Activated naive CD8-positive, alpha-beta T cell treated with anti-CD3 and anti-CD28 coated beads, Interleukin-2, amount 10 ng/mL, durations not matched to agents 7 days and 5 days (primary cell): ENCODE results near the gene CST5. TPM values are rescaled to one million over a fixed set of nuclear protein-coding genes. Genes with fewer than 3 reads are reported as not detected.
A peak's percentile ranks its signal among the peaks of the same experiment; 100 is the strongest.

Experiments used
- ATAC-seq: fragments of 150-1000 bp; cut with Tn5 transposase; one replicate; pipeline ENCODE4 v1.10.0; 2021; ENCODE audit warnings: low read depth, moderate library complexity
- POLR2A ChIA-PET: fragments of 350-600 bp; sonication (Branson Sonifier 250); formaldehyde crosslinking; loops from one replicate; lab custom pipeline; 2021; ENCODE audit warnings: antibody characterized with exemption; lab: Charles Lee
- DNase-seq: peaks from one replicate; pipeline ENCODE4 v3.0.0; 2021
- H3K27ac Mint-ChIP-seq: one replicate; pipeline ENCODE4 v1.8.0; 2022; ENCODE audit warnings: mild to moderate bottlenecking, mixed read lengths
- H3K27me3 Mint-ChIP-seq: one replicate; pipeline ENCODE4 v1.8.0; 2022; ENCODE audit warnings: mild to moderate bottlenecking, moderate library complexity, mixed read lengths
- H3K36me3 Mint-ChIP-seq: one replicate; pipeline ENCODE4 v1.8.0; 2021; ENCODE audit warnings: mild to moderate bottlenecking, mixed read lengths
- H3K4me1 Mint-ChIP-seq: one replicate; pipeline ENCODE4 v1.8.0; 2021; ENCODE audit warnings: mixed read lengths
- H3K4me3 Mint-ChIP-seq: one replicate; pipeline ENCODE4 v1.8.0; 2022; ENCODE audit warnings: mild to moderate bottlenecking, moderate library complexity, mixed read lengths
- H3K9me3 Mint-ChIP-seq: one replicate; pipeline ENCODE4 v1.8.0; 2021; ENCODE audit warnings: mixed read lengths
- total RNA-seq, 2 experiments: library from RNA; stranded (reverse); gene quantifications; one replicate each; pipeline ENCODE4 v1.2.3, GENCODE V29; 2021

Gene CST5, protein sequence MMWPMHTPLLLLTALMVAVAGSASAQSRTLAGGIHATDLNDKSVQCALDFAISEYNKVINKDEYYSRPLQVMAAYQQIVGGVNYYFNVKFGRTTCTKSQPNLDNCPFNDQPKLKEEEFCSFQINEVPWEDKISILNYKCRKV
- not detected for total RNA-seq

DNA sequence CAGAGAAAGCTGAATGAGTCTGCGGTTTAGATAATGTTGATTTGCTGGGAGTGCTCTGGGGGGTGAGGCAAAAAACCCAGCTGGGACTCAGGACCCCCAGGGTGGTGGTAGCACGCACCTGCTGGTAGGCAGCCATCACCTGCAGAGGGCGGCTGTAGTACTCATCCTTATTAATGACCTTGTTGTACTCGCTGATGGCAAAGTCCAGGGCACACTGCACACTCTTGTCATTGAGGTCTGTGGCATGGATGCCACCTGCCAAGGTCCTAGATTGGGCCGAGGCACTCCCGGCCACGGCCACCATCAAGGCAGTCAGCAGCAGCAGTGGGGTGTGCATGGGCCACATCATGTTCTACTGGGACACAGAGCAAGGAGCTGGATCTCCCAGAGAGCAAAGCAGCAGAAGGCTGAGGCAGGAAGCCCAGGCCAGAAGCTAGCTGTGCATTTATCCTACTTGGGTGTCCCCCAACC is at the start of gene CST5:
Gene CST5, minus strand, starts transcription at position 421 of the 471 bp plus-strand sequence. Its CDS starts 72 bp downstream, at position 349.
- ATAC-seq (no peak), DNase-seq (no peak)
- Mint-ChIP-seq H3K9me3 (no peaks in the 10 kb centered on the region), H3K27me3 (no peaks in the 10 kb centered on the region), H3K4me1 (no peaks in the 10 kb centered on the region), H3K4me3 (no peak within 1 kb of the TSS), H3K27ac (no peak within 1 kb of the TSS), H3K36me3 (no peaks in the 10 kb centered on the region)
- POLR2A ChIA-PET = no interaction called here

DNA sequence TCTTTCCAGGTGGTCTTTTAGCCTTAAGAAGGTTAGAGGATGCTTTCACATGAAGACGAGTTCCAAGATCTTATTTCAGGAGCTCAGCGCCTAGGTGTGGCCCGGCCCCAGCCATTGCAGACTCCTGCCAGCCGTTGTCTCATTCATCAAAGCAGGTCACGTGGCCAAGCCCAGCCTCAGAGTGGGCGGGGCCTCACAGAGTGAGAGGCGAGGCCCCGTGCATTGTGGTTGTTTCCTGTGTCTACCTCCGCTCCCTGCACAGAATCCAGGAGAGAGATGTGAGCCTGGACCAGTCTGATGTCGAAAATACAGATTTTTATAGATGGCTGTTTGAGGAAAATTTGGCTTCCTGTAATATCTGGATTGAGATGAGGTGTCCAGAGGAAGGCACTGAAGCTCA is 49.2 kb upstream of the CST5 start:
- Mint-ChIP-seq H3K36me3 (no peaks in the 10 kb centered on the region), H3K4me1 (peaks cover 22% of the 10 kb centered on the region), H3K27ac (no peak overlapping the region), H3K4me3 (peak overlapping the region; percentile 49), H3K27me3 (peaks cover 2% of the 10 kb centered on the region), H3K9me3 (no peaks in the 10 kb centered on the region)
- peak; percentile 87 for ATAC-seq
- POLR2A ChIA-PET = no interaction called here
- peak; percentile 66 for DNase-seq

DNA sequence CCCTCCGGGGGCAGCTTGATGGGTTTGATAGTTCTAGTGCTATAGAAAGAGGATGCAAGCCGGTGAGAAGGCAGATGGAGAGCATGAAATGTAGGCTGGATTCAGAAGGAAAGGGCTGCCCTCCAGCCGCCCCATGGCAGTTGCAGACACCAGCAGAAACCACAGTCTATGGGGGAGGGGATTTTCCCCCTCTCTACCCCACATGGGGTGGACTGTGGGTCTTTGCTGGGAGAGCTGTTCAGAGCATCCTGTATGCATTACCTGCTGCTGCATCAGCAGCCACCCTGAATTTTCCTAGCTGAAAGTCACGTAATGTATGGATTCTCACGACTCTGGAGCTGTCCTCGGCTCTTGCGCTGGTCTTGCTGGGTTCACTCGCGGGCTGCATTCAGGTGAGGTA is 48.8 kb upstream of the CST5 start:
- POLR2A ChIA-PET = no interaction called here
- DNase-seq = no peak
- Mint-ChIP-seq H3K4me3 (peak overlapping the region; percentile 49), H3K27ac (no peak overlapping the region), H3K9me3 (no peaks in the 10 kb centered on the region), H3K4me1 (peaks cover 22% of the 10 kb centered on the region), H3K36me3 (no peaks in the 10 kb centered on the region), H3K27me3 (peaks cover 2% of the 10 kb centered on the region)
- ATAC-seq = no peak

DNA sequence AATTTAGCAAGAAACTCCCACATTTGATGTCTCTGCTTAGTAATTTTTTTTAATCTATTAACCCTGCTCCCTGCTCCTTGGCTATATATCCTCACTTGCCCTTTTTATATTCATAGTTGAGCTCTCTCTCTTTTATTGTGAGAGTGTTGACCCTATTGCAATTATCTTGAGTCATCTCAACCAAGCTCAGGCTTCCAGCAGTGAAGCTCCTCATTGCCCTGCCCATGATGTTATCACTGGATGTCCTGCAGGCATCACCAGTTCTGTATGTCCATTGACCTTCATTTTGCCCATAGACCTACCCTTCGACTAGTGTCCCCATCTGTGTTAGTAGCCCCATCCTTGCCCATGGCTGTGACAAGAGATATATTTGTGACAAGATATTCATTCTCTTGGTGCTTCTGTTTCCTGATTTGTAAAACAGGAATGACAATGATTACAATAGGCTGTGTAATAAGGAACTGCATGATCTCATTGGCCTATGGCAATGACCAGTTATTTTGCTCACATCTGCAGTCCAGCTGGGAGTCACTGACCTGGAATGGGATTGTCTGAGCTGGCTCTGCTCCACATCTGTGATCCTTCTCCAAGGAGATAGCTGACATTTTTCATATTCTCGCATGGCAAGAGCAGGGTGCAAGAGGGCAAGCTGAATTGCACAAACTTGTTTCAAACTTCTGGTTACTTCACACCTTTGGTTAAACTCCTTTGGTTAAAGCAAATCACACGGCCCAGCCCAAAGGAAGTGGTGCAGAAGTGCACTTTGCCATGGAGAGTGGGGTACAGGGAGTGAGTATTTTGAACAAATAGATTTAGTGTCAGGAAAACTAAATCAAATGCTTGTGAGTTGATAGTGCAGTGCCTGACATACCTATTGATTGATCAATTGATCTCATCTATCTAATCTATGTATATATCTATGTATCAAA is 47.7 kb upstream of the CST5 start:
- DNase-seq = no peak
- Mint-ChIP-seq H3K27me3 (peaks cover 2% of the 10 kb centered on the region), H3K9me3 (no peaks in the 10 kb centered on the region), H3K36me3 (no peaks in the 10 kb centered on the region), H3K4me1 (peaks cover 22% of the 10 kb centered on the region), H3K27ac (peak overlapping the region; percentile 8), H3K4me3 (no peak overlapping the region)
- peak; percentile 38 for ATAC-seq
- POLR2A ChIA-PET = no interaction called here

DNA sequence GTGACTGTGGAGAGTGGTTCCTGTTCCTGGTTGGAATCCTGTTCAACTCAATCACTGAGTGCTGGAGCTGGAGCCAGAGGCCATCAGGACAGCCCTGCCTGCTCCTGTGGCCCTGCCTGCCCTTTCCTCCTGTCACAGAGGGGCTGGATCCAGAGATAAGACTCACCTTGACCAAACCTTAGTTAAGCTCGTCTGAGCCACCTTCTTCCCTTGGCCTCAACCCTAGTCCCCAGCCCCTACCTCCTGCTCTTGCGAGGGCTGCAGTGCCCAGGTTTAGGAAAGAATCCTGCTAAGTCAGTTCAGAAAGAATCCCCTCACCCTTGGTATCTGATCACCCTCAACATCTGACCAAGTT is 47.0 kb upstream of the CST5 start:
- peaks cover 22% of the 10 kb centered on the region for H3K4me1 Mint-ChIP-seq
- POLR2A ChIA-PET = no interaction called here
- H3K27me3 Mint-ChIP-seq = peaks cover 2% of the 10 kb centered on the region
- no peaks in the 10 kb centered on the region for H3K9me3 Mint-ChIP-seq
- no peak for ATAC-seq
- peak overlapping the region; percentile 8 for H3K27ac Mint-ChIP-seq
- no peak for DNase-seq
- H3K36me3 Mint-ChIP-seq = no peaks in the 10 kb centered on the region
- no peak overlapping the region for H3K4me3 Mint-ChIP-seq

DNA sequence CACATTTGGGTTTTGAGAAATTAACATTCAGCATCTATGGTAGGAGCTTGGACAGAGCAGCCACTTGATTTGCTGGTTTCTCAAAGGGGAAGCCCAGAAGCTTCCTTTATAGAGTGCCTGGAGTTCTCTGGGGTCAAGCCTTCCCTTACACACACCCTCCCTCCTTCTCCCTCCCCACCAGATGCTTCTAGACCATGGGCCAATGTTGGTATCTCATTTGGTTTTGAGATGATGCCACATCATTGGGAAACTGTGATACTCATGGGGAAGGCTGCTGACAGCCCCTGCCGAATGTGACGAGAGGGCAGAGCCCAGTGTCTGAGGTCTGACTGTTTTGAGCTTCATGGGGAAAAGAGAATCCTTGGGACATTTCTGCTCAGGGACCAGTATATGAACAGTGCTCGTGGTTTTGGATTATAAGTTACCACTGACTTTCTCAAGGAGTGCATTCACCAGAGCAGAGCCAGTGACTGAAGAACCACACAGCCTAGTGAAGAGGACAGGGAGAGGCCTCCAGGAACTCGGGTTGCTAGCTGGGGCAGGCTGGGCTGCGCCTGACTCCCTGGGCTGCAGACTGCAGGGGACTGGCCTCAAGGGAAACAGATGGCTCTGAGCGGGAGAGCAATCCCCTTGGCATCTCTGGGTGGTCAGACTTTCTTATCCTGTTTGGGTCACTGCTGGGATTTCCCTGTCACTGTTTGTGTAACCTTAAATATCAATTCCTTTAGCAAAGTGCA is 46.4 kb upstream of the CST5 start:
- H3K4me3 Mint-ChIP-seq = no peak overlapping the region
- H3K9me3 Mint-ChIP-seq = no peaks in the 10 kb centered on the region
- H3K27me3 Mint-ChIP-seq = peaks cover 2% of the 10 kb centered on the region
- H3K4me1 Mint-ChIP-seq = peaks cover 22% of the 10 kb centered on the region
- DNase-seq = no peak
- no peak for ATAC-seq
- H3K27ac Mint-ChIP-seq = no peak overlapping the region
- POLR2A ChIA-PET = no interaction called here
- no peaks in the 10 kb centered on the region for H3K36me3 Mint-ChIP-seq

DNA sequence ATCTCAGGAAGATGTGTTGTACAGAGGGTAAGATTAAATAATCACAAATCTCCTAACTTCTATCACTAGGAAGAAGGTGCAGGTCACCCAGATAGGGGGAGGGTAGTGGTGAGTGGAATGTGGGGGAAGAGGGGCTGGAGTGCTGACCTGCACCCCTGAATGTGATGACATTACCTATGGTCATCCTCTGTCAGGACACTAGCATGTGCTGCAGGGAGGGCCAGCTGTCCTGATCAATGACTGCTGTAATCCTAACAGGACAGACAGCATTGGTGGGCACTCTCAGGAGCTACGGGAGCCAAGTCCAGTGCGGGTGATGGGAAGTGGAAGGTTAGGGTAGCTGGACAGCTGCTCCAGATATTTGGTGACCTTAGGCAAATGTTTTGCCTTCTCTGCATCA is 45.2 kb upstream of the CST5 start:
- H3K9me3 Mint-ChIP-seq = no peaks in the 10 kb centered on the region
- H3K36me3 Mint-ChIP-seq = no peaks in the 10 kb centered on the region
- POLR2A ChIA-PET = no interaction called here
- H3K4me1 Mint-ChIP-seq = peaks cover 34% of the 10 kb centered on the region
- H3K27me3 Mint-ChIP-seq = peaks cover 2% of the 10 kb centered on the region
- DNase-seq = no peak
- no peak overlapping the region for H3K27ac Mint-ChIP-seq
- H3K4me3 Mint-ChIP-seq = no peak overlapping the region
- ATAC-seq = no peak

DNA sequence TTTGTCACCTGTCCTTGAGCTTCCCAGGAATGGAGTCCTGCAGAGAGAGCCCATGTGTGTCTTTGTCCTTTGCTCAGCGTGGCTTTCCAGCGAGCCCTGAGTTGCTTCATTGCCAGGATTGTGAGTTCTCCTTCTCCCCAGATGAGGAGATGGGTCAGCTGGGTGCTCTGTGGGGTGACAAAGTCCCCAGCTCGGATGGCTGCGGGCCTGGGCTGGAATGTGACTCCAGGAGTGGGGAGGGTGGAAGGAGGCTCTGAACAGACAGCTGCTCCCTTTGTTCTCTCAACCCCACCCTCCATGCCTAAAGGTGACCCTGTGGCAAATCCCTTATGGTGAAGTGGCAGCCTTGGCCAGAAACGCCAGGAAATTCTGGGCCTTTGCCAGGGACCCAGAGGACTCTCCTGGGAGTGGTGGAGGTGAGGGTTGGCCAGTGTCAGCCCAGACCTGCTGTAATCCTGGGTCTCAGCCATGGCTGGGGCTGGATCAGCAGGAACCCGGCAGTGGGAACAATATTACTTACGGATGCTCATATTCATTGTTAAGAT is 44.4 kb upstream of the CST5 start:
- Mint-ChIP-seq H3K4me3 (no peak overlapping the region), H3K4me1 (peaks cover 36% of the 10 kb centered on the region), H3K9me3 (no peaks in the 10 kb centered on the region), H3K36me3 (no peaks in the 10 kb centered on the region), H3K27ac (no peak overlapping the region), H3K27me3 (no peaks in the 10 kb centered on the region)
- DNase-seq (no peak), ATAC-seq (no peak)
- POLR2A ChIA-PET = no interaction called here

DNA sequence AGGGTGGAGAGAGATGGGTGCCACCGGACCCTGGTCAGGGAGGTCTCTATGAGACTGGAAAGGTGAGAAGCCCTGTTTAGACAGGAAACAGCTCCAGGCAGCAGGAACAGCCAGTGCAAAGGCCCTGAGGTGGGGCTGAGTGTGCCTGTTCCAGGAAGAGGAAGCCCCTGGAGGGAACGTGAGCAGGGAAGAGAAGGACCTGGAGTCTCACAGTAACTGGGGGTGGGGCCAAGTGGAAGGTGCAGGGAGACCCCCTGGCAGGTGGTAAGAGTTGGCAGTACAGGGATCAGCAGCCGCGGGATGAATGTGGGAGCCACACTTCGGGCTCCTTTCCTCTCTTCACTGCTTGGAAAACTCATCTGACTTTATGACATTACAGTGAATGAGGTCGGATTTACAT is 43.8 kb upstream of the CST5 start:
- H3K4me3 Mint-ChIP-seq = no peak overlapping the region
- H3K27me3 Mint-ChIP-seq = no peaks in the 10 kb centered on the region
- ATAC-seq (no peak), DNase-seq (no peak)
- POLR2A ChIA-PET = no interaction called here
- H3K27ac Mint-ChIP-seq = no peak overlapping the region
- H3K9me3 Mint-ChIP-seq = no peaks in the 10 kb centered on the region
- no peaks in the 10 kb centered on the region for H3K36me3 Mint-ChIP-seq
- H3K4me1 Mint-ChIP-seq = peaks cover 32% of the 10 kb centered on the region

DNA sequence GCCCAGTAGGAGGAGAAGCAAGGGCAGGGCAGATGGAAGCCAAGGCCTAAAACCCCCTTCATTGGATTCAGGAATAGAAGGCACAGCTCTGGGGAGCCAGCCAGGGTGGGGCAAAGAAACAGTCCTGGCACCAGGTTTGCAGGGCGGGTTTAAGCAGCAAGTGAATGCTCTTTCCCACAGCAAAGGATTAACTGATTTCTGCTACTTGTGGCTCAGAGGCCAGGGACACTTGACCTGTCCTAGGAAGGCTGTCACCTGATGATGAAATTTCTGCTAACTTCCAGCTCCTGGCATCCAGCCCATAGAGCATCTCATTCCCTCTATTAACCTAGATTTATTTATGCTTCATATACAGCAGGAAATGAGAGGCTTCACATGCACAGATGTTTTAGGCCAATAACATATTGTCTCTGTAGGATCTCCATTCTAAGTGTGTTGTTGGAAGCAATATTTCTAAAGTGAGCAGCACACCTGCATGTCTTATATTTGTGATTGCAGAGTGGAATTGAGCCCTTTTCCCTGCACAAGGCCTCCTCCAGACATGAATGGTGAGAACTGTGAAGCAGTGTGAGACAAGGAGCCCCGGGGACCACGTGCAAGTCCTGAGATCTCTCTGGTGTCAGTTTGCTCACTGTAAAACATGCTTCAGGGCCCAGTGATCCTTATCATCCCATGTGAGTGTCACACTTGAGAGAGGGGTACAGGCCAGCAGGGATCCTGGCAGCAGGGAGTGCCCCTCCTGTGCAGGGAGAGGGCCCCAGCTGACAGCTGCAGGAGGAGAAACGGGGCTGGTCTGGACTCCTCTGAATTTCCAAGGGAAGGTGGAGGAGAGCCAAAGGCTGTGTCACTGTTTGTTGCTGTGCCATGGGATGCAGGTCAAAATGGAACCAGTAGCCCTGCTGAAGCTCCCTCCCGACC is 41.1 kb upstream of the CST5 start:
- peaks cover 17% of the 10 kb centered on the region for H3K4me1 Mint-ChIP-seq
- POLR2A ChIA-PET = no interaction called here
- DNase-seq (no peak), ATAC-seq (no peak)
- no peaks in the 10 kb centered on the region for H3K36me3 Mint-ChIP-seq
- peak overlapping the region; percentile 52 for H3K27ac Mint-ChIP-seq
- no peaks in the 10 kb centered on the region for H3K27me3 Mint-ChIP-seq
- H3K4me3 Mint-ChIP-seq = no peak overlapping the region
- H3K9me3 Mint-ChIP-seq = no peaks in the 10 kb centered on the region

DNA sequence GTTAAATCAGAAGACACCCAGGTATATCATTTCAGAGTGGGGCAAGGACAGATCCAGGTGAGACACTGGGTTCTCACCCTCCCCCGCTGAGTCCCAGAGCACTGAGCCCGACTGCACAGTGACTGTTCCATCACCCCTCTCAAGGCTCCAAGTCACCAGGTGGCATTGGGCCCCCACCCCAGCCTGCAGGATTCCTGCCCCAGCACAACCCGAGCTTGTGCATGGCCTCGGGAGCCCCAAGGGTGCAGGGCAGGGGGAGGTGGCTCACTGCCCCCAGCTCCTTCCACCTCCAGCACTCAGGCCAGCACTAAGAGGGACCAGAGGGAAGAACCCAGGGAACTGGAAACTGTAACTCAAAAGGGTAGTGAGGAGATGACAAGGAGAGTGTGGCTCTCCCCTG is 39.3 kb upstream of the CST5 start:
- POLR2A ChIA-PET = no interaction called here
- Mint-ChIP-seq H3K27me3 (no peaks in the 10 kb centered on the region), H3K9me3 (no peaks in the 10 kb centered on the region), H3K27ac (no peak overlapping the region), H3K36me3 (no peaks in the 10 kb centered on the region), H3K4me3 (no peak overlapping the region), H3K4me1 (peaks cover 17% of the 10 kb centered on the region)
- no peak for DNase-seq
- ATAC-seq = no peak

DNA sequence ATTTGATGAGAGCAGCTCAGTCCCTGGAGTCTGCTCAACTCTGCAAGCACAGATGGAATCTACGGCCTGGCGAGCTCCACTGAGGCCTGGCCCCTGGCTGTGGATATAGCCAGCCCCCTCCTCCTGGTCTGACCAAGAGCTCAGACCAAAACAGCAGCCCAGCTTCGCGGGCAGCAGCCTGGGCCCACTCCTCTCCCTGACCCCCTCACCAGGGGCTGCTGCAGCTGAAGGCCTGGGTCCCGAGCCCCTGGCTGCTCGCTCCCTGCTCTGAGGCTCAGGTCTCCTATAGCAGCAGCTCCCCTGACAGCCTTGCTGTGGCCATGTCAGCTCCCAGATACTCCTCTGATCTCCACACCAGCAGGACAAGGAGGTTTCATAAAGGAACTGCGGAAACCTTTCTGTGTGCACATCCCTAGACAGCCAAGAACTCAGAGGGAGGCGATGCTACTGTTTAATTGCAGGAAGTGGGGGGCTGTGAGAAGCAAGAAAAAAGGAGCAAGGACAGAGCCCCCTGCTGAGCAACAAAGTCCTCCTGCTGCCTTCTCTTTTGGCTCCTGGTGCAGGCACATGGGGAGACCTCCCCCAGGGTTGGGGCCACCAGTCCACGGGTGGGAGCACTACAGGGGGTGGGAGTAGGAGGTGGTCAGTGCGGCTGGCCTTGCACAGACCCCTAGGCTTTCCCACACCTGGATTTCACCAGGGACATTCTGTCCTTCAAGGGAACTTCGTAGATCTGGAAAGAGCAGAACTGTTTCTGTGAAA is 38.7 kb upstream of the CST5 start:
- POLR2A ChIA-PET = no interaction called here
- H3K4me1 Mint-ChIP-seq = peaks cover 17% of the 10 kb centered on the region
- H3K27ac Mint-ChIP-seq = no peak overlapping the region

More for the DNA sequence above, 38.7 kb upstream of the CST5 start:
- H3K36me3 Mint-ChIP-seq = no peaks in the 10 kb centered on the region
- H3K4me3 Mint-ChIP-seq = no peak overlapping the region
- no peaks in the 10 kb centered on the region for H3K9me3 Mint-ChIP-seq
- ATAC-seq (no peak), DNase-seq (no peak)
- no peaks in the 10 kb centered on the region for H3K27me3 Mint-ChIP-seq
